Measurements from ENCODE around the gene EPB41L2. TPM values are rescaled to one million over a fixed set of nuclear protein-coding genes. Genes with fewer than 3 reads are reported as not detected.
"Not testable (repeated sequence)": the region's sequence is repeated elsewhere in the genome, so short reads cannot be mapped to it uniquely, and the experiment has no call there.

EPB41L2 gene
- total RNA-seq, 2 donors from 2014 or later = 43.5 to 47.2 TPM

GRCh38 chr6:130923350-130923749 is 139.7 kb downstream of the EPB41L2 start:
- no peak for ATAC-seq
- no peak for DNase-seq
- TF ChIP-seq POLR2A (IDR thresholded peaks at IDR 0.05) (no peak), CTCF (IDR thresholded peaks at IDR 0.05) (no peak)
- intact Hi-C loops (cut with DNase I) = no loop called here
- Histone ChIP-seq H3K9me3 (no peaks in the 10 kb centered on the region), H3K27me3 (no peaks in the 10 kb centered on the region), H3K4me3 (no peak overlapping the region), H3K4me1 (no peaks in the 10 kb centered on the region), H3K36me3 (replicated peaks in 1 of 2; ENCODE audit: insufficient read depth in 1 of 2, low read depth in 2 of 2) (no peaks in the 10 kb centered on the region), H3K27ac (no peak overlapping the region)
- WGBS, 2 donors = 21 to 42% methylated on average over 1 of the region's 1 CpG

DNA sequence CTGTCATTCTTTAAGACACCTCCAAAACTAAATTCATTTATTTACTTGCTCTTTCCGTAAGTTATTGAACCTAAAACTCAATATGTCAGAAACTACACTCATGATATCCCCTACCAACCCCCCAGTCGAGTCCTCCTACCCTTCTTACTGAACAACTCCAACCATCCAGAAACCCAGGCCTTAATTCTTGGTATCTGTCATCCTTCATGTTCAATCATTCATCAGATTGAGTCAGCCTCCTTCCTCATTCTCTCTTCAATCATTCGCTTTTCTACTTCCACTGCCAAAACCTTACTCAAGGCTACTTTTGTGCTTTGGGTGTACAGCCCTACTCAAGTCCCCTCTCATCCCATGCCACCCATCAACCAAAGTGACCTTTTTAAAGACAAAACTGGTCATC is 140.1 kb downstream of the EPB41L2 start:
- WGBS, 2 donors = 90 to 95% methylated on average over 3 of the region's 3 CpGs
- Histone ChIP-seq H3K36me3 (replicated peaks in 1 of 2; ENCODE audit: insufficient read depth in 1 of 2, low read depth in 2 of 2) (no peaks in the 10 kb centered on the region), H3K27ac (no peak overlapping the region), H3K4me1 (no peaks in the 10 kb centered on the region), H3K4me3 (no peak overlapping the region), H3K9me3 (no peaks in the 10 kb centered on the region), H3K27me3 (no peaks in the 10 kb centered on the region)
- intact Hi-C loops (cut with DNase I) = no loop called here
- no peak for DNase-seq
- no peak for ATAC-seq
- TF ChIP-seq POLR2A (IDR thresholded peaks at IDR 0.05) = no peak
- no peak for TF ChIP-seq CTCF (IDR thresholded peaks at IDR 0.05)

- no peaks in the 10 kb centered on the region for H3K36me3 ChIP-seq (replicated peaks in 1 of 2; ENCODE audit: insufficient read depth in 1 of 2, low read depth in 2 of 2)
- DNase-seq = no peak
- no peaks in the 10 kb centered on the region for H3K27me3 ChIP-seq
- ATAC-seq = no peak
- H3K4me1 ChIP-seq = no peaks in the 10 kb centered on the region
- TF ChIP-seq CTCF (IDR thresholded peaks at IDR 0.05) (no peak), POLR2A (IDR thresholded peaks at IDR 0.05) (no peak)
- no peak overlapping the region for H3K4me3 ChIP-seq
- no peak overlapping the region for H3K27ac ChIP-seq
- WGBS, 2 donors = 81 to 92% methylated on average over 4 of the region's 4 CpGs
- intact Hi-C loops (cut with DNase I) = no loop called here
- H3K9me3 ChIP-seq = no peaks in the 10 kb centered on the region
These were observed 142.1 kb downstream of the EPB41L2 start for GRCh38 chr6:130920969-130921368.

GRCh38 chr6:130918171-130918570 is 144.9 kb downstream of the EPB41L2 start:
- intact Hi-C loops (cut with DNase I) = no loop called here
- Histone ChIP-seq H3K27ac (no peak overlapping the region), H3K27me3 (no peaks in the 10 kb centered on the region), H3K4me1 (no peaks in the 10 kb centered on the region), H3K4me3 (no peak overlapping the region), H3K36me3 (replicated peaks in 1 of 2; ENCODE audit: insufficient read depth in 1 of 2, low read depth in 2 of 2) (no peaks in the 10 kb centered on the region), H3K9me3 (no peaks in the 10 kb centered on the region)
- DNase-seq (no peak), ATAC-seq (no peak)
- TF ChIP-seq POLR2A (IDR thresholded peaks at IDR 0.05) = no peak
- TF ChIP-seq CTCF (IDR thresholded peaks at IDR 0.05) = no peak
- WGBS, 2 donors = 75 to 81% methylated on average over 4 of the region's 4 CpGs

GRCh38 chr6:130915606-130916005 is 147.4 kb downstream of the EPB41L2 start:
- ATAC-seq; H3K4me3 ChIP-seq; H3K36me3 ChIP-seq (replicated peaks in 1 of 2; ENCODE audit: insufficient read depth in 1 of 2, low read depth in 2 of 2); DNase-seq; intact Hi-C loops (cut with DNase I); H3K4me1 ChIP-seq; H3K27me3 ChIP-seq; H3K9me3 ChIP-seq; H3K27ac ChIP-seq: not testable (repeated sequence)
- WGBS, 2 donors = 93% methylated on average over 2 of the region's 2 CpGs

All from body of pancreas (tissue), 4 donors.